NCI-H1105 (cell line): ENCODE results near the gene FAM20C.
"Not testable (repeated sequence)": the region's sequence is repeated elsewhere in the genome, so short reads cannot be mapped to it uniquely, and the experiment has no call there.

ENCODE experiments used
- DNase-seq: peaks from one replicate; lab custom pipeline; 2025; lab: John Stamatoyannopoulos, UW

The FAM20C gene

GRCh38 chr7:294440-295154 is 102.2 kb downstream of the FAM20C start:
- DNase-seq = no peak

GRCh38 chr7:295155-296154 is 103.1 kb downstream of the FAM20C start:
- no peak for DNase-seq

DNA sequence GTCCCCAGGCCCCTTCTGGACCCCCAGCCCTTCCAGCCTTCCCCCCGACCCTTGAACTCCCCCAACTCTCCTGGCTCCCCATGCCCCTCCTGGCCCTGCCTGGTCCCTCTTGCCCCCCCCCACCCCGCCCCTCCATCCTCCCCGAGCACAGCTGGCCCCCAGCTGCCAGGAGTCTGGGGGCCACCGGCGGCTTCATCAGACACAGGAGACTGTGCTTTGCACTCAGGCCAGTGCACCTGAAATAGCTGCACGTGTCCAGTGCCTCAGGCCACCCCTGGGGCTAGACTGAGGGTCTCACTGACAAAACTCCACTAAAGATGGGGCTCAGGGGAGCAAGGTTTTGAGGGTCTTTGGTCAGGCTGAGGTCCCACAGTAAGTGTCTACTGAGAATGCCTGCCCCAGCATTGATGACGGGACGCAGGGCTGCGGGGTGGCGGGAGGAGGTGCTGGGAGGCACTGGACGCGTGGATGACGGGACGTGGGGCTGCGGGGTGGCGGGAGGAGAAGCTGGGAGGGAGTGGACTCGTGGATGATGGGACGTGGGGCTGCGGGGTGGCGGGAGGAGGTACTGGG is 104.1 kb downstream of the FAM20C start:
- DNase-seq = no peak

GRCh38 chr7:297141-297540 is 104.8 kb downstream of the FAM20C start:
- DNase-seq = not testable (repeated sequence)

DNA sequence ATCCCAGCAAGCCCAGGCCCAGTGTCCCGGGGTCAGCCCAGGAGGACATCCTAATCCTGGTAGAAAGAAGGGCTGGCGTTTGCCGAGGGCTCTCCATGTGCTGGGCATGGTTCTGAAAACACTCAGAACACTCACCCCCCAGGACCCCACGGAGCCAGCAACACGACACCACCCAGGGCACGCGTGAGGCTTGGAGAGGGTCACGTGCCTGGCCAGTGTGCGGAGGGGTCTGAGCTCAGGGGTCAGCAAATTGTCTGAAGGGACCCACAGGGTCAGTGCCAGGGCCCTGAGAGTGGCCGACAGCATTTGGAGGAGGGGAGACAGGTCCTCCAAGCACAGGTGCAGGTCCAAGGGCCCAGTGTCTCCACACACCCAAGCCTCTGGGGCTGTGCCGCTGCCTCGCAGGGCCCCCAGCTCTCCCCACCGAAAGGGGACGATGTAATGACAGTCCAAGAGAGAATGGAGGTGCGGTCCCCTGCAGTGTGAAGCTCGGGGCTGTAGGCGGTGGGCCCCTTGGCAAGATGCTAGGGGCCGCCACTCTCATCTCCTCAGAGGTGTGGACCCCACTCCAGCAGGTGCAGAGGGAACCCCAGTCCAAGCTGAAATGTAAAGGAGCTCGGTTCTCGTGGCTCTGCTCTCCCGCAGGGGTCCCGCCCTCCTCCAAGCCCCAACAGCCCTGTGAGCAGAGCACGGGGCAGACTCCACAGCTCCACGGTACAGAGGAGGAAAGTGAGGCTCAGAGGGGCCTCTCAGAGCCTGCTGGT is 105.4 kb downstream of the FAM20C start:
- no peak for DNase-seq

DNA sequence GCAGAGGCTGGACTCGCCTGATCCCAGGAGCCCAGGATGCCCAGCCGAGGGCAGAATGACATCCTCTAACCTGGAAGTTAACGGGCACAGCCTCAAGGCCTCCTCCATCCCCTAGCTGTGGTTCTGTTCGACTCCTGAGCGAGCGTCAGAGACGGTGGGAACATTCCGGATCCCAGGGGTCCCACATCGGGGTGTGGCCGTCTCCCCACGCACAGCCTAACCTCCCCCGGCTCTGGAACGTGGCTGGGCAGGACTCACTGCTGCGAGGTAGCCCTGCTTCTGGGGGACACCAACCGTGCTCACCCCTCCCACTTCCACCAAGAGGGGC is 106.0 kb downstream of the FAM20C start:
- DNase-seq = no peak

DNA sequence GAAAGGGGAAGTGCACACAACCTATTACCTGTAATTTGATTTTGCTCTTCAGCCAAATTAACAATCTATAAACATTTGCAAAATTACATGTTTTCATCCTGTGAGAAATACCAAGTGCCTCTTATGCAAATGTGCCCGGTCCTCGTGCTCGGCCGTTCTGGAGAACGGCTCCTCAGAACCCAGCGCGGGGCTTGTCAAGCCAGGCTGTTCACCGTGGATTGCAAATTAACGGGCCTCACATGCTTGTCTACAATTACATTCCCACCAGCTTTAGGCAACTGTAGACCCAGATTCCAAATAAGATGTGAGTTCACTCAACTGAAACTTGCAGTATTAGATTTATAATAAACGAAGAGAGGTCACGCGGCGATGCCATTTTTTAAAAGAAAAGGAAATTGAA is 106.4 kb downstream of the FAM20C start:
- no peak for DNase-seq

DNA sequence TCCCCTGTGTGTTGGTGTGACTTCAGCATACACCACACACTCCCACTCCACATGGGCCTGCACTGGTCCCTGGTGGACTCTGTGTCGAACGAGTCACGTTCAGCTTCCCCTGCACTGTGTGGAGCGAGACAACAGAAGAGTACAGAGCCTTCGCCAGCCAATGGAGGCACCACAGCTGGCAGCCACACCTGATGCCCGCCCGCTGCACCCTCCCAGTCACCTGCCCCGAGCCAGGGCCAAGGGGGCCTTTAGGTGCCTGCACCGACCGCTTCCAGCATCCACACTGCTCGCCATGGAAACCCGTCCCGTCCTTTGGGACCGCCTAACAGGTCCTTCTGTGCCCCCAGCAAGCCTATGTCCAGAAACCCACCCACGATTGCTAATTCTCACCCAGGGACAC is 106.8 kb downstream of the FAM20C start:
- DNase-seq = no peak

DNA sequence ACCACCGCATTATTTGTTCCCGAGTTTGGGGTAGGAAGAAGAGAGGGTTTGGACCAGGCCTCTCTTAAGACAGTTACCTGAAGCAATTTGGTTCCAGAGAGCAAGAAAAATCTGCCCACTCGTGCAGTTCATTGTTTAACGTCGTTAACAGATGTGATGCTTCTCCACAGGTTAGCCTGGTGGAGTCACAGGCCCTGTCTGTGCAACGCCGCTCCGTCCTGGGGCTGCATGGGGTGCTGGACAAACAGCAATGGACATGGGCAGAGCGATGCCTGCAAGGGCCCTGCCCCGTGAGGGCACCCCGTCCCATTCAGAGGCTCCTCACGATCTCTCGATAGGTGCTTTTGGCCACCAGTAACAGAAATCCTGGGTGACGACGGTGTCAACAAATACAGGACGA is 107.3 kb downstream of the FAM20C start:
- no peak for DNase-seq

DNA sequence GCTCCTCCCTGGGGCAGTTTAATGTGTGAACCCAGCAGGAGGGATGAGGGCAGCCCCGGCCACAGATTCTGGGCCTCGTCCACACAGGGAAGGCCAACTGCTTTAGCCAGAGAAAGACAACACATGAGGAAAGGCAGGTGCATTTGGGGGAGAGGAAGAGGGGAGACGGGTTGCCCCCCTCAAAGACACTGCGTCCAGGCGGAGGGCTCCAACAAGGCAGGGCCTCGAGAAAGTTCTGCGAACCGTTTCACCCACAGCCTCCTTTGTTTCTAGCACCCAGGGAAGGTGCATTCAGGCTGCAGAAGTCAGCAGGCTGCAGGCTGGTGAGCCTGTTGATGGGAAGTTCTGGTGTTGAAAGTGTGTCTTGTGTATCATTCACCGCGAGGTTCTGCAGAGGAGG is 107.7 kb downstream of the FAM20C start:
- DNase-seq = no peak

DNA sequence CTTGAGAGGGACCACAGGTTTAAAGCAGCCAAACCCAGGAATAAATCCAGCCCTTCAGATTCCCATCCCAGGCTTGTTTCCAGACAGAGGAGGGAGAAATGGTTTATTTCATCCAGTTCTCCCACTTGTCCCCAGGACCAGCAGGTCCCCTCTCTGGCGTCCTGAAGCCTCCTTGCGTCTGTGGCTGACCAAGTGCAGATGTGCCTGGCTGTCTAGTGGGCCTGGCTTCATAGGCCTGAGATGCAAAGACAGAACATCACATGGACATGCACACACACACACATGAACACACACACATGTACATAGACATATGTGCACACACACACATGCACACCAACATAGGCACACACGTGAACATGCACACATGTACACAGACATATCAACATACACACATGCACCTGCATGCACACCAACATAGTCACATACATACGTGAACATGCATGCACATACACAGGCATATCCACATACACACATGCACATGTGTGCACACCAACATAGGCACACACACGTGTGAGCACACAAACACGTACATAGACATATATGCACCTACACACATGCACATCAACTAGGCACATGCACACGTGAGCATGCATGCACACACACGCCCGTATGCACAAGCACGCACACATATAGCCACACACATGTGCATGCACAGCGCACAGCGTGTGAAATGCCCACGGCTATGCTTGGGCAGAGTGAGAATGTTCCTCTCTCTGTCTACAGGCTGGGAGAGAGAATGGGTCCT is 108.3 kb downstream of the FAM20C start:
- DNase-seq = no peak

DNA sequence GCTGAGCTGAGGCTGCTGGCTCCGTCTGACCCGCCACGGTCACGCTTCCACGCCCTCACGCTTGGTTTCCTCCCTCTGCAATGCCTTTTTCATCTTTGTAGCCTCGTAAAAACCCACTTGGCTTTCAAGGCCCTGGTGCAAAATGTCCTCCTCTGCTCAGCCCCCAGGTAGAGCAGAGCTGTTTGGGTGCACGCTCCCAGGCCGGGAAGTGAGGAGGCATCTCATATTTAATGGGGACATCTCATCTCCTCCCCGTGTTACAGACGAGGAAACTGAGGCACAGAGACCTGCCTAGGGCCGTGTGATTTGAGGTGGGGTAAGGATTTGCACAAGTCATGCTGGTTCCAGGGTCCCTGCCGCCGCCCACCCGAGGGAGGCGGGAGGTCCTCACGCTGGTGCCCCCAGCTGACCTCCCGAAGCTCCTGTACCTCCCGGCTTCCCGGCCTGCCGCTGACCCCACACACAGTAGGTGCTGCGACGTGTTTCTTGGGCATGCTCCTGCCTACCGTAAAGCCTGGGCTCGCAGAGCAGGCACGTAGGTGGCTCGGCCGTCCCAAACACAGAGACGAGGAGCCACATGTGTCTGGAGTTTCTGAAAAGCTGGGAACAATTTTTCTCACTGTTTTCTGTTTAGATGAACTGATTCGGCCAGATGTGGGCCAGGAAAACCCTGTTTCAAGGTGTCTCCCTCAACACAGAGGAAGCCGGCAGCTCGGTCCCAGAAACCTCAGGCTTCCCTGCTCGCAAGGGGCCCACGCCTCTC is 109.1 kb downstream of the FAM20C start:
- DNase-seq = no peak

GRCh38 chr7:302054-302992 is 110.0 kb downstream of the FAM20C start:
- no peak for DNase-seq

DNA sequence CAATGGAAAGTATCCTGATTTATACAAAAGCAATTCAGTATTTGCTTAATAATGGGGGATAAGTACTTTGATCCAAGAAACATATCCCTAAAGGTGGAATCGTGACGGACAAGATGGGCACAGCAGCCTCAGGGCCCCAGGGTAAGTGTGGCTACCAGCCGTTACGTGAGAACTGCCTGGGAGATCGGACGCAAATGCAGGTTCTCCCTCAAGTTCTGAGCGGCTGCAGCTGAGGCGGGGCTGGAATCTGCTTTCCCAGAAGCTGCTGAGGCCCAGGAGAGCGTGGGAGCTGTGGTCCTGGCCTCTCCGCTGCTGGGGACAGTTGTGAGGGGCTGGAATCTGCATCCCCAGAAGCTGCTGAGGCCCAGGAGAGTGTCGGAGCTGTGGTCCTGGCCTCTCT is 111.1 kb downstream of the FAM20C start:
- DNase-seq = no peak

DNA sequence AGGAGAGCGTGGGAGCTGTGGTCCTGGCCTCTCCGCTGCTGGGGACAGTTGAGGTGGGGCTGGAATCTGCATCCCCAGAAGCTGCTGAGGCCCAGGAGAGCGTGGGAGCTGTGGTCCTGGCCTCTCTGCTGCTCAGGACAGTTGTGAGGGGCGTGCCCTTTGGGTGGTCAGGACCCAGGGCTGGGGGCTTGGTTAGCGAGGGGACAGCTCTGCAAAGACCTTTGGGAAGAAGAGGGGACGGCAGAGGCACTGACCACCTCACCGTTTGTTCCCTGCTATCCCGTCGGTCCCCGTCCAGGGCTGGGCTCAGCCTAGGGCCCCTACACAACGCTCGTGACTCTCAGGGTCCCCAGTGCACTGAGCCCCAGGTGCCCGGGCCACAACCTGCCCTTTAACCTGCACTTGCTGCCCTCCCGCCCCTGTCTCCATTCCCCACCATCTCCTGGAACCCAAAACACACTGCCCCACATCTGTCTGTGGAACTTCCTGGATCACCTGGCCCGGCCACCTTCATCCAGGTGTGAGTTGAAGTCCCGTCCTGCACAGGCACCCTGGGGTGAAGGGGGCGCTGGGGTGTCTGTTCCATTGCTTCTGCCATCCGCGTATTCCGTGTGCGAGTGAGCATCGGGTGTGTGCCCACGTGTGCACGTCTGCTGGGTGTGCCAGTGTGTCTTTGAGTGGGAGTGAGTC is 111.7 kb downstream of the FAM20C start:
- DNase-seq = no peak

GRCh38 chr7:304574-305409 is 112.4 kb downstream of the FAM20C start:
- no peak for DNase-seq

GRCh38 chr7:305410-306151 is 113.2 kb downstream of the FAM20C start:
- DNase-seq = no peak
